ENCODE results near the gene MCM3.

MCM3 gene

DNA sequence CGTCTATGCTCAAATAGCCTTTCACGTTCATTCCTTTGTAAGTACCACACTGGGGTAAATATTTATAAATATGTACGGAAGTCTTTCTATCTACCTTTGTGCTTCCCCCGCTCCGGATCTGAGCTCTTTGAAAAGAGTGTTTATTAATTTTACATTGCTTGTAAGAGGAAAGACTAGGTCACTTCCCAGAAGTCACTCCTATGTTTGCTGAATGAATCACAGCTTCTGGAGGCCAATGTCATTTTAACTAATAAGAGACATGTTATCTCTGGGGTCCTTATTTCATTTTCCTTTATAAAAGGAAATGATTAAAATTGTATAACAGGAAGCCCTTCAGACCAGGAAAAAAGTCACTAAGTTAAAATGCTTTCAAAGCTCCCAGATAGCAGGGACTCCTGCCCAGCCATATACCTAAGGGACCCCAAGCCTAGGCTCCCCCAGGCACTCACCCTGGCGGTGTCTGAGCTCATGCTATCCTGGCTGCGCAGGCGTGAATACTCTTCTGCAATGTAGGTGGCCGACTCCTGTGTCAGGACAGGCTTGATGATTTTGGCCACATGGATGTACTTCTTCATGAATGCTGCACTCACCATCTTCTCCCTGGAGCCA lies 12.6 kb downstream of the MCM3 start:
- Histone ChIP-seq H3K9me3 (ENCODE audit: insufficient read depth, low read length) (no peaks in the 10 kb centered on the region), H3K27ac (ENCODE audit: low read length) (no peak overlapping the region), H3K4me1 (ENCODE audit: low read length) (no peaks in the 10 kb centered on the region), H4K20me1 (ENCODE audit: insufficient read depth, low read length) (peaks cover 61% of the 10 kb centered on the region), H3K36me3 (replicated peaks; ENCODE audit: low read depth, low read length) (peaks cover 84% of the 10 kb centered on the region), H3K4me2 (ENCODE audit: low read length) (no peak overlapping the region), H3K4me3 (ENCODE audit: low read length) (no peak overlapping the region), H3K27me3 (ENCODE audit: low read depth, low read length) (no peaks in the 10 kb centered on the region), H3K9ac (ENCODE audit: low read length) (no peak overlapping the region), H2AFZ (ENCODE audit: low read depth, low read length) (no peak overlapping the region), H3K79me2 (ENCODE audit: low read length) (peaks cover 59% of the 10 kb centered on the region)
- TF ChIP-seq CTCF (IDR thresholded peaks at IDR 0.05; ENCODE audit: low read depth, low read length): no peak

- no peak overlapping the region for H3K9ac ChIP-seq (ENCODE audit: low read length)
- no peaks in the 10 kb centered on the region for H3K27me3 ChIP-seq (ENCODE audit: low read depth, low read length)
- TF ChIP-seq CTCF (IDR thresholded peaks at IDR 0.05; ENCODE audit: low read depth, low read length): peak; percentile 98
- no peak for TF ChIP-seq EZH2phosphoT487 (IDR thresholded peaks at IDR 0.05; ENCODE audit: low read depth)
- no peaks in the 10 kb centered on the region; the same call in 1 of the 2 replicates for H3K79me2 ChIP-seq (ENCODE audit: low read length)
- H3K4me2 ChIP-seq (ENCODE audit: low read length): no peak overlapping the region
- H3K4me1 ChIP-seq (ENCODE audit: low read length): no peaks in the 10 kb centered on the region
- H2AFZ ChIP-seq (ENCODE audit: low read depth, low read length): no peak overlapping the region
- no peaks in the 10 kb centered on the region for H3K9me3 ChIP-seq (ENCODE audit: insufficient read depth, low read length)
- H3K27ac ChIP-seq (ENCODE audit: low read length): no peak overlapping the region
- H4K20me1 ChIP-seq (ENCODE audit: insufficient read depth, low read length): peaks cover 38% of the 10 kb centered on the region
- peaks cover 78% of the 10 kb centered on the region for H3K36me3 ChIP-seq (replicated peaks; ENCODE audit: low read depth, low read length)
- H3K4me3 ChIP-seq (ENCODE audit: low read length): no peak overlapping the region
Observed at GRCh38 chr6:52263709-52264540, 20.6 kb downstream of the MCM3 start.

DNA sequence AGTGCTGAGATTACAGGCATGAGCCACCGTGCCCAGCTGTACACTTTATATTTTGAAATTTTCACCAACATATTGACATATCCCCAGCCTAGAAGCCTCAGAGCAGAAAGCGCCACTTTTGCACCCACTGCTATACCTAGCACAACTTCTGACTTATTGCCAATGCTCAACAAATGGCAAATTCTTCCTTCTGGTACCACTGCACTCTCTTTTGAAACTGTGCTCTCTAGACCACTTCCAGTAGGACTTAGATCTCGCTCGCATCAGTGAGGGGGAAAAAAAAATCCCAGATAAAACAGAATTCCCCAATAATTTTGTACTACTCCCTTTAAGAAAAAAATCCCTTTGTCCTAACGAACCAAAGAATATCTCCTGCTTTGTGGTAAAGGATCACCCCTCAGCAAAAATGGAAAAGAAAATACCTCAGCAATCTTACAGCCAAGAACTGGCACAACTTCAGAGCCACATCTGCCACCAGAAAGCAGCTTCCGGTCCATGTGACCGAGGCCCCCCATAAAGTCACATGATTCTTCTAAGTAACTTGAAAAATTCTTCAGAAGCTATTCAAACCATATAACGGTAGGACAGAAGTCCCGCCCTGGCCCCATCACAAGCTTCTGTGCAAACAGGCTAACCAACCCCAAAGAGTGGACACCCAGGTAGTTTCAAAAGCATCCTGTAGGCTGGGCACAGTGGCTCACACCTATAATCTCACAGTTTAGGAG lies 21.8 kb downstream of the MCM3 start:
- peaks cover 67% of the 10 kb centered on the region for H3K36me3 ChIP-seq (replicated peaks; ENCODE audit: low read depth, low read length)
- H3K79me2 ChIP-seq (ENCODE audit: low read length): no peaks in the 10 kb centered on the region
- no peak overlapping the region for H3K9ac ChIP-seq (ENCODE audit: low read length)
- no peak overlapping the region for H3K4me2 ChIP-seq (ENCODE audit: low read length)
- no peak overlapping the region for H3K27ac ChIP-seq (ENCODE audit: low read length)
- H3K4me3 ChIP-seq (ENCODE audit: low read length): no peak overlapping the region
- no peak for TF ChIP-seq CTCF (IDR thresholded peaks at IDR 0.05; ENCODE audit: low read depth, low read length)
- TF ChIP-seq EZH2phosphoT487 (IDR thresholded peaks at IDR 0.05; ENCODE audit: low read depth): no peak
- no peak overlapping the region for H2AFZ ChIP-seq (ENCODE audit: low read depth, low read length)
- peaks cover 27% of the 10 kb centered on the region for H4K20me1 ChIP-seq (ENCODE audit: insufficient read depth, low read length)
- no peaks in the 10 kb centered on the region for H3K27me3 ChIP-seq (ENCODE audit: low read depth, low read length)
- H3K9me3 ChIP-seq (ENCODE audit: insufficient read depth, low read length): no peaks in the 10 kb centered on the region
- no peaks in the 10 kb centered on the region for H3K4me1 ChIP-seq (ENCODE audit: low read length)

DNA sequence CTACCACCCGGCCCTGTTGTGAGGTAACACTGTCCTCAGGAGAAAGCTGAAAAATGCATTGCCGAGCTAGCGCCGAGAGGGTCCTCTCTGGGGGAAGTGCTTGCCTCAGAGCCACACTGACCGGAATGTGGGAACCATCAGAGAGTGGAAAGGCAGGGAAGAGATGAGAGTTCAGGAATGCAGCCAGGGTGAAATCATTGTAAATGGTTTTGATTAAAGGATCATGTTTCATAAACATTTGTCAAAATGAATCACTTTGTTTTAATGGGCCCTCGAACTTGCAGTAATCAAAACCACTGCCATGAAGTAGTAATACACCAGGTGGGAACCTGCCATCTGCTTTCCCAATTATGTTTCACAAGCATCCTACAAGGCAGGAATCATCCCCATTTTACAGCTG lies 23.3 kb downstream of the MCM3 start:
- no peak overlapping the region for H3K4me3 ChIP-seq (ENCODE audit: low read length)
- no peak overlapping the region for H3K27ac ChIP-seq (ENCODE audit: low read length)
- H3K9me3 ChIP-seq (ENCODE audit: insufficient read depth, low read length): no peaks in the 10 kb centered on the region
- H4K20me1 ChIP-seq (ENCODE audit: insufficient read depth, low read length): peaks cover 23% of the 10 kb centered on the region
- H2AFZ ChIP-seq (ENCODE audit: low read depth, low read length): no peak overlapping the region
- no peaks in the 10 kb centered on the region for H3K79me2 ChIP-seq (ENCODE audit: low read length)
- H3K4me2 ChIP-seq (ENCODE audit: low read length): no peak overlapping the region
- no peaks in the 10 kb centered on the region for H3K27me3 ChIP-seq (ENCODE audit: low read depth, low read length)
- H3K4me1 ChIP-seq (ENCODE audit: low read length): no peaks in the 10 kb centered on the region
- peaks cover 58% of the 10 kb centered on the region for H3K36me3 ChIP-seq (replicated peaks; ENCODE audit: low read depth, low read length)
- TF ChIP-seq EZH2phosphoT487 (IDR thresholded peaks at IDR 0.05; ENCODE audit: low read depth): no peak
- TF ChIP-seq CTCF (IDR thresholded peaks at IDR 0.05; ENCODE audit: low read depth, low read length): no peak
- H3K9ac ChIP-seq (ENCODE audit: low read length): no peak overlapping the region

Data from OCI-LY3 (cell line).